K562 (cell line): ENCODE results near the gene SPATA32. TPM values are rescaled to one million over a fixed set of nuclear protein-coding genes. Genes with fewer than 3 reads are reported as not detected.

Experiments
- GTF2B ChIP-seq: IDR thresholded peaks from 2 replicates; pipeline ENCODE4 v1.6.1; 2011; ENCODE audit not compliant: insufficient read length; ENCODE audit errors: extremely low read depth
- HOMEZ ChIP-seq: fragments of 250-450 bp; sonication (Bioruptor Pico); IDR thresholded peaks from 2 replicates; pipeline ENCODE4 v1.4.0; 2020; ENCODE audit warnings: mild to moderate bottlenecking, moderate library complexity
- KLF1 ChIP-seq: fragments of 450-650 bp; IDR thresholded peaks from 2 replicates; pipeline ENCODE4 v1.6.1; 2016; ENCODE audit warnings: missing genetic modification characterization, missing compliant biosample characterization
- MECOM ChIP-seq: fragments of 250-450 bp; sonication (Bioruptor Pico); IDR thresholded peaks from 2 replicates; pipeline ENCODE4 v1.8.0; 2022; ENCODE audit warnings: inconsistent platforms
- NR1H2 ChIP-seq: sonication (generic); formaldehyde crosslinking; IDR thresholded peaks from 2 replicates; pipeline ENCODE4 v1.4.0; 2020; ENCODE audit warnings: mild to moderate bottlenecking, missing genetic modification reagents
- OTX1 ChIP-seq: fragments of 450-650 bp; formaldehyde crosslinking; IDR thresholded peaks from 2 replicates; pipeline ENCODE4 v1.4.0; 2022; ENCODE audit warnings: mild to moderate bottlenecking
- RAD21 ChIP-seq, 2 experiments: fragments of 250-450 bp in 1 of 2; fragments of 450-650 bp in 1 of 2; sonication (Bioruptor Pico) in 1 of 2; formaldehyde crosslinking in 1 of 2; IDR thresholded peaks in 1 of 2; conservative IDR thresholded peaks in 1 of 2; 2 replicates each; pipeline versions ENCODE4 v1.4.0 to v1.8.0; 2020 to 2022; ENCODE audit warnings: mild to moderate bottlenecking in 2 of 2, moderate library complexity in 1 of 2
- RBBP5 ChIP-seq: fragments of 200-600 bp; sonication (generic); IDR thresholded peaks from 2 replicates; pipeline ENCODE4 v1.6.1; 2012; ENCODE audit warnings: borderline replicate concordance, mild to moderate bottlenecking, low read length, control low read depth, inconsistent platforms; ENCODE audit not compliant: insufficient read depth, poor library complexity, severe bottlenecking
- RBM14 ChIP-seq: fragments of 200-400 bp; formaldehyde crosslinking; IDR thresholded peaks from 2 replicates; pipeline ENCODE4 v1.6.1; 2018; ENCODE audit warnings: low read depth, mild to moderate bottlenecking, low read length, moderate library complexity, borderline replicate concordance; ENCODE audit not compliant: insufficient read depth
- RNF219 ChIP-seq: fragments of 250-450 bp; sonication (Bioruptor Pico); IDR thresholded peaks from 2 replicates; pipeline ENCODE4 v1.5.0; 2022; ENCODE audit warnings: mild to moderate bottlenecking
- SAP30 ChIP-seq: fragments of 200-600 bp; sonication (generic); IDR thresholded peaks from 2 replicates; pipeline ENCODE4 v1.6.1; 2012; ENCODE audit warnings: borderline replicate concordance, low read depth, mild to moderate bottlenecking, moderate library complexity, low read length, control low read depth, inconsistent platforms; ENCODE audit not compliant: insufficient read depth, poor library complexity, severe bottlenecking
- TCF7 ChIP-seq: sonication (generic); IDR thresholded peaks from 2 replicates; pipeline ENCODE4 v1.6.1; 2016; ENCODE audit warnings: antibody characterized with exemption, borderline replicate concordance
- U2AF2 ChIP-seq: fragments of 200-400 bp; formaldehyde crosslinking; optimal IDR thresholded peaks from 2 replicates; pipeline ENCODE3; 2017; ENCODE audit warnings: low read depth, mild to moderate bottlenecking, low read length
- ZNF347 ChIP-seq: fragments of 450-650 bp; formaldehyde crosslinking; IDR thresholded peaks from 2 replicates; pipeline ENCODE4 v1.4.0; 2020; ENCODE audit warnings: low read depth, mild to moderate bottlenecking, moderate library complexity
- ZNF699 ChIP-seq: fragments of 250-450 bp; sonication (Bioruptor Pico); IDR thresholded peaks from 2 replicates; pipeline ENCODE4 v1.8.0; 2021; ENCODE audit warnings: mild to moderate bottlenecking, moderate library complexity; ENCODE audit not compliant: insufficient replicate concordance
- ZNF785 ChIP-seq: fragments of 250-450 bp; sonication (Bioruptor Pico); IDR thresholded peaks from 2 replicates; pipeline ENCODE4 v1.4.0; 2020; ENCODE audit warnings: mild to moderate bottlenecking
- ZSCAN29 ChIP-seq: fragments of 450-650 bp; IDR thresholded peaks from 2 replicates; pipeline ENCODE4 v1.6.1; 2017
- polyA plus RNA-seq, 8 experiments: library from polyadenylated mRNA; depleted of rRNA in 4 of 8; stranded (reverse) in 5 of 8; unstranded in 3 of 8; fragments of >200 nt; fragmentation: Nextera tagmentation in 2 of 8; fragmentation: Illumina TruSeq in 1 of 8; extraction: Ambion mirVana in 2 of 8; extraction: Trizol in 1 of 8; gene quantifications; 2 replicates each; pipeline versions ENCODE4 v1.2.1 to v1.2.3, GENCODE V29; 2011 to 2014; ENCODE audit warnings: inconsistent platforms in 1 of 8, missing spikeins in 1 of 8
- total RNA-seq, 7 experiments: library from RNA; depleted of rRNA in 6 of 7; stranded (reverse); fragments of >200 nt in 6 of 7; fragmentation: Illumina TruSeq in 2 of 7; extraction: Trizol in 2 of 7; gene quantifications; 2 replicates each; pipeline versions ENCODE4 v1.2.1 to v1.2.3, GENCODE V29; 2011 to 2021; ENCODE audit warnings: low replicate concordance in 1 of 7
- TF ChIP-seq, protein P1 (sequence below), 2 experiments: fragments of 250-450 bp in 1 of 2; fragments of 450-650 bp in 1 of 2; sonication (Bioruptor Pico) in 1 of 2; IDR thresholded peaks; 2 replicates each; pipeline versions ENCODE4 v1.6.1 to v1.8.0; 2016 to 2021; ENCODE audit warnings: mild to moderate bottlenecking in 2 of 2, moderate library complexity in 2 of 2, missing compliant biosample characterization in 1 of 2, missing genetic modification characterization in 1 of 2
- TF ChIP-seq, protein P2 (sequence below): sonication (generic); formaldehyde crosslinking; IDR thresholded peaks from 2 replicates; pipeline ENCODE4 v1.8.0; 2022; ENCODE audit warnings: mild to moderate bottlenecking, missing genetic modification reagents
- TF ChIP-seq, protein P3 (sequence below): sonication (generic); formaldehyde crosslinking; IDR thresholded peaks from 2 replicates; pipeline ENCODE4 v1.9.0; 2022; ENCODE audit warnings: mild to moderate bottlenecking, missing genetic modification reagents

Gene SPATA32
- total and polyA plus RNA-seq, 9 of the 15 experiments (the other 6 are each of a cell fraction or from before 2014, with no cell fraction given): 0.03 to 0.06 TPM; not detected in 7

DNA sequence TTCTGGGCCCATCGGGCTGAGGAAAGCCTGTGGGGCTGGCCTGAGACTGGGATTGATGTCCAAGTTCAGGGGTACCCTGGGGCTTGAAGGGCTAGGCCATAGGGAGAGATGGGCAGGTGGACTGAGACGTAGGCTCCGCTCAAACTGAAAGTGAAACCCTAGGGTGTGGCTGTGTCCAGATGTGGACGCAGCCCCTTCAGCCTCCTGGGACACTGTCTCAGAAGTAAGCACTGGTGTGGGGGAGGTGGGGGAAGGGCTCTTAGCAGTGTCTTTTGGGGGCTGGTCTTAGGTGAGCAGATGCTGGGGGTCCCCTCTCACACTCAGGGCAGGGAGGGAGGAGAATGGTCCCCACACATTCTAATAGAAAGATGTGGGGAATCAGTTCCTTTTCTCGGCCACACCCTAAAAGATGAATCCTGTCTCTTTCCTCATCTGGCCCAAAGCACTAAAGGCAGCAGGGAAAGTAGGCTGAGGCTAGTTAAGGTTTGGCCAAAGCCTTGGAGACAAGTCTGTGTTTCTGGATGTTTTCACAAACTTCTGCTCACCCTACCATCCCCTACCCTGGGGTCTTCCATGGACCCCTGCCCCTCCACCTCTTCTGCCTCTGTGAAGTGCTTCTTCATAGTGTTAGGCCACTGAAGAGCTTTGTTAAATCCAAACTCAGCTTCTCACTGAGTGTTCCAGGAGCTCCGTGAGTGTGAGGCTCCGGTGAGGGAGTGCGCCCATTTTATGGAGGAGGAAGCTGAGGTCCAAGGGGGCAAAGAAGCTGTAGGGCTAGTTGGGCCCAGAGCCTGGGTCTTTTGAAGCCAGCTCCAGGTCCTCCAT lies 34.6 kb downstream of the SPATA32 start (continued):
- TF ChIP-seq MECOM (CRISPR knock-in tag) (no peak), TCF7 (no peak), NR1H2 (no peak), RNF219 (no peak), RBBP5 (peak; percentile 58), KLF1 (tag) (no peak), ZNF785 (CRISPR knock-in tag) (no peak), HOMEZ (CRISPR knock-in tag) (no peak), U2AF2 (no peak), SAP30 (no peak), ZNF699 (CRISPR knock-in tag) (no peak), OTX1 (CRISPR knock-in tag) (no peak), RBM14 (no peak), RAD21 (CRISPR knock-in tag; conservative IDR thresholded peaks at IDR 0.05 in 1 of 2, IDR thresholded peaks at IDR 0.05 in 1 of 2) (no peak), ZNF347 (CRISPR knock-in tag) (no peak), GTF2B (no peak), ZSCAN29 (no peak)
- TF ChIP-seq, protein P1, sequence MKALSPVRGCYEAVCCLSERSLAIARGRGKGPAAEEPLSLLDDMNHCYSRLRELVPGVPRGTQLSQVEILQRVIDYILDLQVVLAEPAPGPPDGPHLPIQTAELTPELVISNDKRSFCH (CRISPR knock-in tag; IDR thresholded peaks at IDR 0.05): no peak
- TF ChIP-seq, protein P1 (tag; IDR thresholded peaks at IDR 0.05): no peak
- TF ChIP-seq, protein P2, sequence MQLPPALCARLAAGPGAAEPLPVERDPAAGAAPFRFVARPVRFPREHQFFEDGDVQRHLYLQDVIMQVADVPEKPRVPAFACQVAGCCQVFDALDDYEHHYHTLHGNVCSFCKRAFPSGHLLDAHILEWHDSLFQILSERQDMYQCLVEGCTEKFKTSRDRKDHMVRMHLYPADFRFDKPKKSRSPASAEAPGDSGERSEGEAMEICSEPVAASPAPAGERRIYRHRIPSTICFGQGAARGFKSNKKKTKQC (CRISPR knock-in tag): no peak
- TF ChIP-seq, protein P3, sequence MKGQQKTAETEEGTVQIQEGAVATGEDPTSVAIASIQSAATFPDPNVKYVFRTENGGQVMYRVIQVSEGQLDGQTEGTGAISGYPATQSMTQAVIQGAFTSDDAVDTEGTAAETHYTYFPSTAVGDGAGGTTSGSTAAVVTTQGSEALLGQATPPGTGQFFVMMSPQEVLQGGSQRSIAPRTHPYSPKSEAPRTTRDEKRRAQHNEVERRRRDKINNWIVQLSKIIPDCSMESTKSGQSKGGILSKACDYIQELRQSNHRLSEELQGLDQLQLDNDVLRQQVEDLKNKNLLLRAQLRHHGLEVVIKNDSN (CRISPR knock-in tag): no peak
